IMR-90 (cell line): Measurements from ENCODE around the gene FIGLA. TPM values are rescaled to one million over a fixed set of nuclear protein-coding genes. Genes with fewer than 3 reads are reported as not detected.

Experiments
- microRNA-seq, 2 experiments: library from miRNA; stranded (forward) in 1 of 2; unstranded in 1 of 2; fragments of 10-50 nt in 1 of 2; fragments of <30 nt in 1 of 2; gene quantifications in 1 of 2; microRNA quantifications in 1 of 2; one replicate each; pipeline versions ENCODE3 to v1.1.0; 2013 to 2020; ENCODE audit not compliant: insufficient read depth in 1 of 2, insufficient read length in 1 of 2, unreplicated experiment in 1 of 2
- polyA plus RNA-seq, 3 experiments: library from polyadenylated mRNA; depleted of rRNA; stranded (reverse); fragments of >200 nt; gene quantifications; 2 replicates each; pipeline ENCODE4 v1.2.3, GENCODE V29; 2012; ENCODE audit warnings: low replicate concordance in 1 of 3
- small RNA-seq, 5 experiments: library from RNA; depleted of rRNA; stranded (forward); fragments of <200 nt; gene quantifications; one replicate each; pipeline ENCODE3, GENCODE V24; 2012
- total RNA-seq: library from RNA; depleted of rRNA; stranded (reverse); fragments of >200 nt; gene quantifications from 2 replicates; pipeline ENCODE4 v1.2.3, GENCODE V29; 2012; rRNA removed

The FIGLA gene
- total and polyA plus RNA-seq, 2 of the 4 experiments (the other 2 are of a cell fraction) = not detected

Small RNA genes within 50 kb of the gene (microRNA-seq; reads per million reads assigned to microRNA genes)
- not detected for gene HMGN2P21 (ENCODE audit: insufficient read depth, insufficient read length)

Small RNA genes within 50 kb of the gene (small RNA-seq; reads per million reads assigned to genes)
- gene HMGN2P21 = 0 reads per million in 5 experiments

Other genes starting within 250 kb of the FIGLA start
- not detected in 2 replicates for gene TGFA, start 236.8 kb downstream of the FIGLA start, total RNA-seq
- not detected in 2 replicates for gene TGFA, start 236.8 kb downstream of the FIGLA start, polyA plus RNA-seq (2012; rRNA removed)
- gene ADD2, start 22.4 kb downstream of the FIGLA start, total RNA-seq = not detected in 2 replicates
- not detected in 2 replicates for gene ADD2, start 22.4 kb downstream of the FIGLA start, polyA plus RNA-seq (2012; rRNA removed)
- not detected in 2 replicates for gene CLEC4F, start 30.0 kb upstream of the FIGLA start, total RNA-seq
- gene CLEC4F, start 30.0 kb upstream of the FIGLA start, polyA plus RNA-seq (2012; rRNA removed) = not detected in 2 replicates
- gene CD207, start 45.2 kb upstream of the FIGLA start, total RNA-seq = not detected in 2 replicates
- not detected in 2 replicates for gene CD207, start 45.2 kb upstream of the FIGLA start, polyA plus RNA-seq (2012; rRNA removed)
- 0.36 and 0.56 TPM in 2 replicates for gene VAX2, start 109.9 kb upstream of the FIGLA start, total RNA-seq
- gene VAX2, start 109.9 kb upstream of the FIGLA start, polyA plus RNA-seq (2012; rRNA removed) = 1.5 and 2.4 TPM in 2 replicates
- 0.28 TPM in 1 of 2 replicates, not detected in the other for gene ATP6V1B1, start 145.3 kb upstream of the FIGLA start, total RNA-seq
- 1.3 and 1.4 TPM in 2 replicates for gene ATP6V1B1, start 145.3 kb upstream of the FIGLA start, polyA plus RNA-seq (2012; rRNA removed)
- gene ANKRD53, start 188.0 kb upstream of the FIGLA start, total RNA-seq = 0.54 and 0.56 TPM in 2 replicates
- gene ANKRD53, start 188.0 kb upstream of the FIGLA start, polyA plus RNA-seq (2012; rRNA removed) = 1.0 and 1.2 TPM in 2 replicates
- gene TEX261, start 204.2 kb upstream of the FIGLA start, total RNA-seq = 26.3 and 31.1 TPM in 2 replicates
- 64.7 and 69.8 TPM in 2 replicates for gene TEX261, start 204.2 kb upstream of the FIGLA start, polyA plus RNA-seq (2012; rRNA removed)